ENCODE measurements around the gene PDF. TPM values are rescaled to one million over a fixed set of nuclear protein-coding genes. Genes with fewer than 3 reads are reported as not detected.

PDF gene
- total RNA-seq, 1 experiment from 2014 or later: 32.4 TPM

DNA sequence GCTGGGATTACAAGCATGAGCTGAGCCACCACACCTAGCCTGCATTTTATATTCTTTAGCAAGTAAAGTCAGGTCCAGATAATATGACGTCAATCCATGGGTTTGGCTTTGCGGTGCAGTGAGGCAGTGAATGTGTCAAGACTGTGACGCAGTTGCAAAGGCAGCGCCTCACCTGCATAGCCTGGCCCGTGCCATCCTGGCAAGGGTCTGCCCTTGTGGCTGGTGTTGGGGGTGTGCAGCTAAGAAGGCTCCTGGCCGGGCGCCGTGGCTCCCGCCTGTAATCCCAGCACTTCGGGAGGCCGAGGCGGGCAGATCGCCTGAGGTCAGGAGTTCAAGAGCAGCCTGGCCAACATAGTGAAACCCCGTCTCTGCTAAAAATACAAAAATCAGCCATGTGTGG, 7.0 kb downstream of the PDF start:
- no TSS peak for BruUV-seq (replicated peaks)
- H3K27me3 ChIP-seq (replicated peaks; ENCODE audit: insufficient read depth, low read depth, low read length, poor library complexity): no peaks in the 10 kb centered on the region
- CTCF ChIA-PET: interaction anchor here (0.5 kb wide), 1 partner anchor 11 kb away, joined by 6 read pairs; no protein-coding TSS in a partner anchor
- H3K4me3 ChIP-seq (ENCODE audit: low read depth, low read length, poor library complexity, severe bottlenecking): no peak overlapping the region
- no peaks in the 10 kb centered on the region for H3K9me3 ChIP-seq (ENCODE audit: low read depth, low read length, poor library complexity, severe bottlenecking)
- H3K36me3 ChIP-seq (ENCODE audit: insufficient read depth, low read length, poor library complexity, severe bottlenecking): peaks cover 84% of the 10 kb centered on the region
- H3K4me1 ChIP-seq (ENCODE audit: insufficient read depth, low read length, poor library complexity, severe bottlenecking): peaks cover 11% of the 10 kb centered on the region
- intact Hi-C loops (cut with micrococcal nuclease; ENCODE audit: unreplicated experiment): no loop called here
- no peak overlapping the region for H3K27ac ChIP-seq (ENCODE audit: low read depth, low read length, poor library complexity, severe bottlenecking)
- TF ChIP-seq, protein P1, sequence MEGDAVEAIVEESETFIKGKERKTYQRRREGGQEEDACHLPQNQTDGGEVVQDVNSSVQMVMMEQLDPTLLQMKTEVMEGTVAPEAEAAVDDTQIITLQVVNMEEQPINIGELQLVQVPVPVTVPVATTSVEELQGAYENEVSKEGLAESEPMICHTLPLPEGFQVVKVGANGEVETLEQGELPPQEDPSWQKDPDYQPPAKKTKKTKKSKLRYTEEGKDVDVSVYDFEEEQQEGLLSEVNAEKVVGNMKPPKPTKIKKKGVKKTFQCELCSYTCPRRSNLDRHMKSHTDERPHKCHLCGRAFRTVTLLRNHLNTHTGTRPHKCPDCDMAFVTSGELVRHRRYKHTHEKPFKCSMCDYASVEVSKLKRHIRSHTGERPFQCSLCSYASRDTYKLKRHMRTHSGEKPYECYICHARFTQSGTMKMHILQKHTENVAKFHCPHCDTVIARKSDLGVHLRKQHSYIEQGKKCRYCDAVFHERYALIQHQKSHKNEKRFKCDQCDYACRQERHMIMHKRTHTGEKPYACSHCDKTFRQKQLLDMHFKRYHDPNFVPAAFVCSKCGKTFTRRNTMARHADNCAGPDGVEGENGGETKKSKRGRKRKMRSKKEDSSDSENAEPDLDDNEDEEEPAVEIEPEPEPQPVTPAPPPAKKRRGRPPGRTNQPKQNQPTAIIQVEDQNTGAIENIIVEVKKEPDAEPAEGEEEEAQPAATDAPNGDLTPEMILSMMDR (conservative IDR thresholded peaks at IDR 0.05; ENCODE audit: low read depth, low read length): no peak
- TF ChIP-seq EZH2 (IDR thresholded peaks at IDR 0.05; ENCODE audit: borderline replicate concordance, low read depth, low read length, poor library complexity, severe bottlenecking): no peak
- DNase-seq (ENCODE audit: low spot score): no peak
- POLR2A ChIA-PET (ENCODE audit: low non-redundant PET): no interaction called here

DNA sequence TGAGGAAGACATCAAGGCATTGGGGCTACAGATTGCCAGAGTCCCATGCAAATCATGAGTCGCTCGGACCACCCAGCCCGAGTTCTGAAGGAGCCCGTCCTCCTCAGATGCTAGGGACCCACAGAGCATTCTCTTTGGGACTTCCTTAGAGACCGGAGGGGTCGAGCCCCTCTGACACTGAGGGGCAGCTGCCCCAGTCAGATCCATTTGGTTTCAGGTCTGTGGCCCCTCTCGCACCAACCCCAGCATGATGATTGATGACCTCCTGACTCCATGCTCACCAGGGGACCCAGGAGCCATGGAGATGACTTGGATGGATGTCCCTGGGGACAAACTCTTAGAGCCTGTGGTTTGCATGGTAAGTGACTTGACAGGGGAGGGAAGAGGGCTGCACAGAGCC, 8.0 kb downstream of the PDF start:
- H3K4me1 ChIP-seq (ENCODE audit: insufficient read depth, low read length, poor library complexity, severe bottlenecking): peaks cover 3% of the 10 kb centered on the region
- H3K4me3 ChIP-seq (ENCODE audit: low read depth, low read length, poor library complexity, severe bottlenecking): no peak overlapping the region
- no peaks in the 10 kb centered on the region for H3K9me3 ChIP-seq (ENCODE audit: low read depth, low read length, poor library complexity, severe bottlenecking)
- intact Hi-C loops (cut with micrococcal nuclease; ENCODE audit: unreplicated experiment): no loop called here
- ChIA-PET POLR2A (ENCODE audit: low non-redundant PET) (no interaction called here), CTCF (no interaction called here)
- no peak for TF ChIP-seq EZH2 (IDR thresholded peaks at IDR 0.05; ENCODE audit: borderline replicate concordance, low read depth, low read length, poor library complexity, severe bottlenecking)
- TF ChIP-seq, protein P1 (conservative IDR thresholded peaks at IDR 0.05; ENCODE audit: low read depth, low read length): no peak
- H3K36me3 ChIP-seq (ENCODE audit: insufficient read depth, low read length, poor library complexity, severe bottlenecking): peaks cover 89% of the 10 kb centered on the region
- DNase-seq (ENCODE audit: low spot score): no peak
- no TSS peak for BruUV-seq (replicated peaks)
- H3K27ac ChIP-seq (ENCODE audit: low read depth, low read length, poor library complexity, severe bottlenecking): peak overlapping the region; percentile 30
- no peaks in the 10 kb centered on the region for H3K27me3 ChIP-seq (replicated peaks; ENCODE audit: insufficient read depth, low read depth, low read length, poor library complexity)

DNA sequence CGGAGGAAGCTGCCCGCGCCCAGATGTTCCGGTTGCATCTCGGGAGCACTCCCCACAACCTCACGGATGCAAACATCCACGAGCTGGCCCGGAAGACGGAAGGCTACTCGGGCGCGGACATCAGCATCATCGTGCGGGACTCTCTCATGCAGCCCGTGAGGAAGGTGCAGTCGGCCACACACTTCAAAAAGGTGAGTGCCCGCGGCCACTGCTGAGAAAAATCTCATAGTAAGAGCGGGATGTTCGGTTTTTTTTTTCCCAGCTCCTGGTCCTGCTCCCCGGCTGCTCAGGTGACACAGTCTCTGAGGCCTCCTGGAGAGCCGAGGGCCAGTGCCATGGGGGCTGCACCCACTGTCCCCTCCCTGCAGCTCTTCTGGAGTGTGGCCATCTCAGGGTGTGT, 9.3 kb downstream of the PDF start:
- Histone ChIP-seq H3K4me3 (ENCODE audit: low read depth, low read length, poor library complexity, severe bottlenecking) (no peak overlapping the region), H3K27ac (ENCODE audit: low read depth, low read length, poor library complexity, severe bottlenecking) (no peak overlapping the region), H3K36me3 (ENCODE audit: insufficient read depth, low read length, poor library complexity, severe bottlenecking) (peaks cover 92% of the 10 kb centered on the region), H3K4me1 (ENCODE audit: insufficient read depth, low read length, poor library complexity, severe bottlenecking) (no peaks in the 10 kb centered on the region), H3K27me3 (replicated peaks; ENCODE audit: insufficient read depth, low read depth, low read length, poor library complexity) (no peaks in the 10 kb centered on the region), H3K9me3 (ENCODE audit: low read depth, low read length, poor library complexity, severe bottlenecking) (no peaks in the 10 kb centered on the region)
- no TSS peak for BruUV-seq (replicated peaks)
- intact Hi-C loops (cut with micrococcal nuclease; ENCODE audit: unreplicated experiment): no loop called here
- no peak for DNase-seq (ENCODE audit: low spot score)
- POLR2A ChIA-PET (ENCODE audit: low non-redundant PET): no interaction called here
- CTCF ChIA-PET: no interaction called here
- TF ChIP-seq, protein P1 (conservative IDR thresholded peaks at IDR 0.05; ENCODE audit: low read depth, low read length): no peak
- no peak for TF ChIP-seq EZH2 (IDR thresholded peaks at IDR 0.05; ENCODE audit: borderline replicate concordance, low read depth, low read length, poor library complexity, severe bottlenecking)
